Thyroid gland (tissue), 4 donors: ENCODE results near the gene MED25. TPM values are rescaled to one million over a fixed set of nuclear protein-coding genes. Genes with fewer than 3 reads are reported as not detected.
A peak's percentile ranks its signal among the peaks of the same experiment; 100 is the strongest.

Experiments
- DNase-seq, 2 donors: peaks; one replicate each; pipeline ENCODE4 v3.0.0-alpha.2; 2019
- H3K27ac ChIP-seq, 3 donors: fragments of 200-600 bp; sonication (generic); 1 replicate in 2 of 3; 2 replicates in 1 of 3; pipeline ENCODE4 v1.5.1; 2016 to 2019; ENCODE audit warnings: mild to moderate bottlenecking in 1 of 3, moderate library complexity in 1 of 3
- H3K27me3 ChIP-seq: fragments of 200-600 bp; sonication (generic); one replicate; pipeline ENCODE4 v1.5.1; 2019
- H3K36me3 ChIP-seq, 2 donors: fragments of 200-600 bp; sonication (generic); one replicate each; pipeline ENCODE4 v1.5.1; 2016 to 2019
- H3K4me1 ChIP-seq, 2 donors: fragments of 200-600 bp; sonication (generic); one replicate each; pipeline ENCODE4 v1.5.1; 2017 to 2019
- H3K4me3 ChIP-seq, 3 donors: fragments of 200-600 bp; sonication (generic); replicated peaks in 1 of 3; 1 replicate in 2 of 3; 2 replicates in 1 of 3; pipeline ENCODE4 v1.5.1; 2016; ENCODE audit warnings: mild to moderate bottlenecking in 1 of 3
- H3K9me3 ChIP-seq: fragments of 200-600 bp; sonication (generic); one replicate; pipeline ENCODE4 v1.5.1; 2017
- POLR2A ChIP-seq, 2 donors: fragments of 450-650 bp; IDR thresholded peaks; one replicate each; pipeline ENCODE4 v1.6.1; 2017; ENCODE audit warnings: antibody characterized with exemption in 2 of 2, mild to moderate bottlenecking in 2 of 2, moderate library complexity in 1 of 2
- WGBS, 2 donors: methylation state at CpG; one replicate each; pipeline ENCODE4 v1.1.5; 2017; 5-methylcytosine and 5-hydroxymethylcytosine counted together
- intact Hi-C: fragments of 100-400 bp; cut with DNase I; formaldehyde crosslinking; loops from one replicate; pipeline ENCODE4 v1.15.1; 2023
- total RNA-seq, 4 donors: library from RNA; depleted of rRNA; stranded (reverse); fragments of >200 nt; gene quantifications; one replicate each; pipeline ENCODE4 v1.2.3, GENCODE V29; 2016
- TF ChIP-seq, protein P1 (sequence below), 6 experiments: fragments of 200-600 bp in 3 of 6; fragments of 450-650 bp in 3 of 6; sonication (generic) in 3 of 6; IDR thresholded peaks; one replicate each; pipeline ENCODE4 v1.5.1; 2016 to 2019; ENCODE audit warnings: antibody characterized with exemption in 6 of 6, mild to moderate bottlenecking in 2 of 6, inconsistent platforms in 1 of 6, moderate library complexity in 1 of 6

MED25 gene
- total RNA-seq, 4 donors from 2014 or later = 42.6 to 50.2 (median 44.9) TPM

DNA sequence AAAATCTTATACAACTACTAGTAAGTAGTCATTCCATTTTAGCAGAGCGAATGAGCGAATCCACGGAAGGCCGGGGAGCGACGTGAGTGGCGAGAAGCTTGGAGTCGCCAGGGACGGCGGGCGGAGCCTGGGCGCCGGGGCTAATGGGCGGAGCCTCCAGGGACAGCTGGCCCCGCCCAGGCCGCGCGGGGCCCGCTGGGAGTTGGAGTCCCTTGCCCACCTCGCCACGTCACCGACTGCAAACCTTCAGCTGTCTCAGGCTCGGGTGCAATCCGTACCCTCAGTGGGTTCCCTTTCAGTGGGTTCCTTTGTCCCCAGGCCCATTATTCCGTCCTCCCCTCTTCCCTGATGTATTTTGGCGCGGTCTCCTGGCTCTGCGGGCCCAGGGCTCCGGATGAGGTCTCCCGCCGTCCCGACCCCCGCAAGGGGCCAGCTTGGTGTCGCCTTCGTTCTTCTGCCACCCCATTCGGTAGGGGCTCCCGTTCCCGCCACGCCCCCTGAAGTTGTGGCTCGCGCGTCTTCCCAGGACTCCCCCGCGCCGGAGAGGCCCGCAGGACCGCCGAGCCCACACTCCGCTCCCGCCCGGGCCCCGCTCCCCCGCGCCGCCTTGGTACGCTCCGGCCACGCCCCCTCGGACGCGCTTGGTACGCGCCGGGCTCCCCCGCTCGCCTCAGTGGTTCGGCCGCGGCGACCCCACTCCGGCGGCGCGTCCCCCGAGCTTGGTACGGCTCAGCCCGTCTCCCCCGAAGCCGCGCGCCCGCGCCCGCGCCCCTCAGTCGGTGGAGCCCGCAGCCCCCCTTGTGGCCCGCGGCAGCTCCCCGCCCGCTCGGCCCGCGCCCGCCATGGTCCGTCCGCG is 32.6 kb downstream of the MED25 start, which contains the start of gene PTOV1:
TSS of gene PTOV1 (plus strand) at position 673 of the 856 bp plus-strand sequence.
- WGBS, 2 donors = 2 to 4% methylated on average over 20 to 31 of the region's 98 CpGs
- TF ChIP-seq, protein P1, sequence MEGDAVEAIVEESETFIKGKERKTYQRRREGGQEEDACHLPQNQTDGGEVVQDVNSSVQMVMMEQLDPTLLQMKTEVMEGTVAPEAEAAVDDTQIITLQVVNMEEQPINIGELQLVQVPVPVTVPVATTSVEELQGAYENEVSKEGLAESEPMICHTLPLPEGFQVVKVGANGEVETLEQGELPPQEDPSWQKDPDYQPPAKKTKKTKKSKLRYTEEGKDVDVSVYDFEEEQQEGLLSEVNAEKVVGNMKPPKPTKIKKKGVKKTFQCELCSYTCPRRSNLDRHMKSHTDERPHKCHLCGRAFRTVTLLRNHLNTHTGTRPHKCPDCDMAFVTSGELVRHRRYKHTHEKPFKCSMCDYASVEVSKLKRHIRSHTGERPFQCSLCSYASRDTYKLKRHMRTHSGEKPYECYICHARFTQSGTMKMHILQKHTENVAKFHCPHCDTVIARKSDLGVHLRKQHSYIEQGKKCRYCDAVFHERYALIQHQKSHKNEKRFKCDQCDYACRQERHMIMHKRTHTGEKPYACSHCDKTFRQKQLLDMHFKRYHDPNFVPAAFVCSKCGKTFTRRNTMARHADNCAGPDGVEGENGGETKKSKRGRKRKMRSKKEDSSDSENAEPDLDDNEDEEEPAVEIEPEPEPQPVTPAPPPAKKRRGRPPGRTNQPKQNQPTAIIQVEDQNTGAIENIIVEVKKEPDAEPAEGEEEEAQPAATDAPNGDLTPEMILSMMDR (IDR thresholded peaks at IDR 0.05) = no peak
- peak in 1 of 2 donors; percentile 81 for TF ChIP-seq POLR2A (IDR thresholded peaks at IDR 0.05)

DNA sequence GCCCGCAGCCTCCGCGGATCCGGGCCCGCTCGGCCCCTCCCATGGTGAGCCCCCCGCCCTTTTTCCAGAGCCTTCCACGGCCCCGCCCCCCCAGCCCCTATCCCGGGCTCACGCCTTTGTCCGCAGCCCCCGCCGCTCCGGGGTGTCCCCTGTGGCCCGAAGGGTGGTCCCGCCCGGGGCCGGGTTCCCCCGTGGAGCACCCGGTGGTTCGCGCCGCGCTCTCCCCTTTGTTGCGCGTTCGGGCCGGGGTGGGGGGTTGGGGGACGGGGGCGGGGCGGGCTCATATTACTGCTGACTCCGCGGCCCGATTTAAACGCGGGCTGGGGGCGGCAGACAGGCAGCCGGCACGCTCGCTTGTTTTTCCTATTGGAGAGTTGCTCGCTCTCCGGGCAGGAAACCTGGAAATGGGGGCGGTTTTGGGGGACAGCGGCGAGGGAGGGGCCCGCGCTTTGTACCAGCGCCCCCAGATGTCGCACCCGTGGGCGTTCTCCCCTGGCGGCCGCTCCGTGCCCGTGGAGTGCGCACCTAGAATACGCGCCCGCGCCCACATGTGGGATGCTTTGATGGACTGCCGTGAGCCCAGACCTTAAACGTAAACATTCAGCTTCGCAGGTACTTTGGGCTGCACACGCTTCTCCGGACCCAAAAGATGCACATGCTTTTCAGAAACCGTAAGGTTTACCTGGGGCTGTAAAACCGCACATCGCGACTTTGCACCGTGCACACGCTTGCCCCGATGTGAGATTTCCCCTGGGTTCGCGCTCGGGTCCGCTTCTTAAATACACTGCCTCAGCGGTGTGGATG is 33.6 kb downstream of the MED25 start:
- peak; percentile 41 to 50 for DNase-seq
- intact Hi-C loops = loop anchor here (5.0 kb wide), 1 partner anchor 34 kb away; the partner anchor contains the start of gene MED25
- Histone ChIP-seq H3K36me3 (peaks cover 11 to 14% of the 10 kb centered on the region in 2 donors), H3K4me1 (peaks cover 20% of the 10 kb centered on the region in 2 donors), H3K9me3 (no peaks in the 10 kb centered on the region), H3K27me3 (no peaks in the 10 kb centered on the region), H3K4me3 (peak overlapping the region; percentile 31 to 81 (median 41)), H3K27ac (peak overlapping the region in 2 of 3 donors; percentile 98 to 100)
- WGBS, 2 donors = 7% methylated on average over 15 to 30 of the region's 78 CpGs
- TF ChIP-seq, protein P1 (IDR thresholded peaks at IDR 0.05) = no peak
- TF ChIP-seq POLR2A (IDR thresholded peaks at IDR 0.05) = no peak

More for the DNA sequence above, 32.6 kb downstream of the MED25 start, which contains the start of gene PTOV1:
- H3K36me3 ChIP-seq = peaks cover 7 to 9% of the 10 kb centered on the region in 2 donors
- DNase-seq = peak; percentile 89 to 91
- H3K4me3 ChIP-seq = peak within 1 kb of the TSS; percentile 41 to 99 (median 81)
- intact Hi-C loops = loop anchor here (5.0 kb wide), 1 partner anchor 33 kb away; the partner anchor contains the start of gene MED25
- no peaks in the 10 kb centered on the region for H3K27me3 ChIP-seq
- peak within 1 kb of the TSS; percentile 98 to 100 (median 99) for H3K27ac ChIP-seq
- peaks cover 20% of the 10 kb centered on the region in 2 donors for H3K4me1 ChIP-seq
- no peaks in the 10 kb centered on the region for H3K9me3 ChIP-seq

DNA sequence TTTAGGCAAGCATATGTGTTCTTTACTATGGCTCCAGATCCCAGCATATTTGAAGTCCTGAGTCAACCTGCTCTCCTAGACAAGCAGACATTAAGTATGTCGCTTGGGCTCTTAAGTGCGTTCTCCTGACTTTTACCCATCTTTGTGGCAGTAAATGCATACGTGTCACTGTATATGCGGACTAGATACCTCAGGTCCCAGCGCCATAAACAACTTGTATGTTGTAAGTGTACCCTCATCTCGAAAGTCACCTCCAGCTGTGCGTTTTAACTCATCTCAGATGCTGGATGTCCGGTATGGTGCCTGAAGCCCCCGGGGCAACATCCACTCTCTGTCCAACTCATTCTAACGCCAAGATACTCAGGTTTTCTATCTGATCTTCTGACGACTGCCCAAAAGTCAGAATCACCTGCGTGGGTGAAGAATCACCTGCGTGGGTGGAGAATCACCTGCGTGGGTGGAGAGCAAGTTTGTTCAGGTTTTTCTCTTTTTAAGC is 34.6 kb downstream of the MED25 start:
- Histone ChIP-seq H3K9me3 (no peaks in the 10 kb centered on the region), H3K4me1 (peaks cover 20% of the 10 kb centered on the region in 2 donors), H3K27ac (no peak overlapping the region), H3K27me3 (no peaks in the 10 kb centered on the region), H3K36me3 (peaks cover 21 to 23% of the 10 kb centered on the region in 2 donors), H3K4me3 (peak overlapping the region in 2 of 3 donors; percentile 41 to 81)
- TF ChIP-seq, protein P1 (IDR thresholded peaks at IDR 0.05) = no peak
- TF ChIP-seq POLR2A (IDR thresholded peaks at IDR 0.05) = no peak
- 67 to 69% methylated on average over 14 of the region's 14 CpGs for WGBS, 2 donors
- intact Hi-C loops = loop anchor here (5.0 kb wide), 1 partner anchor 35 kb away; the partner anchor contains the start of gene MED25
- DNase-seq = no peak

DNA sequence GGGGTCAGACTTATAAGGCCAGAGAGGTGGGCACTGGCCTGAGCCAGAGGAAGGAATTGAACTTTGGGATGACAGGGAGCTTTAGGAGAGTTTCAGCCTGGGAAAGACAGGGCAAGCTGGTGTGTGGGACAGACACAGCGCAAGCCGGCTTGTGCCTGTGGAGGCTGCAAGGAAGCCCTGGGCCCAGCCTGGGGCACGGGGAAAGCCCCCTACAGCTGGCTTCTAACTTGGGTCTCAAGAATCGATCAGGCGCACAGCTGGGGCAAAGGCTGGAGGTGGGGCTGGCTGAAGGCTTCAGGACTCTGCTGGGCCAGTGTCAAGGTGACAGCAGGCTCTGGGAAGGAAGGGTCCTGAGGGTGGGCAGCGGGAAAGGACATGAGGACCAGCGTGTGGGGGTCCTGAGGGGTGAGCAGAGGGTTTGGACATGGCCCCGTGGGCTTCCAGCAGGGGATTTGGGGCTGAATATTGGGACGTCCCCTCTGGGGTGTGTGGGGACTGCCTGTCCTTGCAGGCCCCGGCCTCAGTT is 35.8 kb downstream of the MED25 start:
- no peak for TF ChIP-seq POLR2A (IDR thresholded peaks at IDR 0.05)
- TF ChIP-seq, protein P1 (IDR thresholded peaks at IDR 0.05) = no peak
- WGBS, 2 donors = 85 to 92% methylated on average over 9 to 10 of the region's 10 CpGs
- Histone ChIP-seq H3K27ac (no peak overlapping the region), H3K4me3 (no peak overlapping the region), H3K9me3 (no peaks in the 10 kb centered on the region), H3K27me3 (no peaks in the 10 kb centered on the region), H3K36me3 (peaks cover 28 to 33% of the 10 kb centered on the region in 2 donors), H3K4me1 (peaks cover 20% of the 10 kb centered on the region in 2 donors)
- intact Hi-C loops = loop anchor here (5.0 kb wide), 1 partner anchor 37 kb away; the partner anchor contains the start of gene MED25
- no peak for DNase-seq
